GM10266 (cell line): Measurements from ENCODE around the gene RABL2A.
"Not testable (repeated sequence)": the region's sequence is repeated elsewhere in the genome, so short reads cannot be mapped to it uniquely, and the experiment has no call there.

Experiments
- DNase-seq: peaks from one replicate; pipeline ENCODE4 v3.0.0; 2012; ENCODE audit errors: extremely low spot score
- CTCF ChIP-seq: IDR thresholded peaks from 2 replicates; pipeline ENCODE4 v1.5.1; 2012; ENCODE audit warnings: mild to moderate bottlenecking, low read depth; ENCODE audit not compliant: control insufficient read depth, insufficient read depth; ENCODE audit errors: missing control alignments

Gene RABL2A

GRCh38 chr2:113626616-113627330 is at the start of gene RABL2A:
Gene RABL2A, plus strand, starts transcription at chr2:113627266. Its CDS starts 1,341 bp downstream, at chr2:113628607.
- DNase-seq, result peak; percentile 78

GRCh38 chr2:113578508-113578907 is 48.6 kb upstream of the RABL2A start:
- DNase-seq, result not testable (repeated sequence)

- peak; percentile 3 for DNase-seq
Measured at GRCh38 chr2:113582473-113582872, 44.6 kb upstream of the RABL2A start.

- DNase-seq, result peak; percentile 75
Measured at GRCh38 chr2:113583521-113584225, 43.4 kb upstream of the RABL2A start.

- peak; percentile 1 for DNase-seq
Measured at GRCh38 chr2:113584311-113585092, 42.6 kb upstream of the RABL2A start.

GRCh38 chr2:113587201-113587600 is 39.9 kb upstream of the RABL2A start:
- TF ChIP-seq CTCF, result peak; percentile 53

GRCh38 chr2:113589591-113589990 is 37.5 kb upstream of the RABL2A start:
- not testable (repeated sequence) for DNase-seq

More at GRCh38 chr2:113587201-113587600, 39.9 kb upstream of the RABL2A start:
- DNase-seq, result peak; percentile 16

GRCh38 chr2:113591926-113592325 is 35.1 kb upstream of the RABL2A start:
- DNase-seq, result not testable (repeated sequence)

GRCh38 chr2:113593280-113593679 is 33.8 kb upstream of the RABL2A start:
- DNase-seq, result not testable (repeated sequence)

GRCh38 chr2:113595725-113596124 is 31.3 kb upstream of the RABL2A start:
- DNase-seq, result not testable (repeated sequence)

- not testable (repeated sequence) for DNase-seq
Measured at GRCh38 chr2:113597164-113597563, 29.9 kb upstream of the RABL2A start.

- peak; percentile 36 for TF ChIP-seq CTCF
- not testable (repeated sequence) for DNase-seq
Measured at GRCh38 chr2:113597572-113597971, 29.5 kb upstream of the RABL2A start.

GRCh38 chr2:113598180-113598579 is 28.9 kb upstream of the RABL2A start:
- not testable (repeated sequence) for DNase-seq

- DNase-seq, result not testable (repeated sequence)
Measured at GRCh38 chr2:113598738-113599137, 28.3 kb upstream of the RABL2A start.

GRCh38 chr2:113599208-113599607 is 27.9 kb upstream of the RABL2A start:
- not testable (repeated sequence) for DNase-seq
